ENCODE measurements around the gene PTPN11. TPM values are rescaled to one million over a fixed set of nuclear protein-coding genes. Genes with fewer than 3 reads are reported as not detected.

PTPN11 gene
- 153 and 161 TPM in 2 replicates for total RNA-seq

GRCh38 chr12:112418608-112419296 is at the start of gene PTPN11:
PTPN11 (plus strand) TSS chr12:112418947; CDS start chr12:112419112, 165 bp downstream.

GRCh38 chr12:112381883-112382796 is 36.6 kb upstream of the PTPN11 start, which contains the start of gene HECTD4:
HECTD4 (minus strand) TSS chr12:112382431; CDS start chr12:112382128, 303 bp downstream.

GRCh38 chr12:112409064-112409905 is 9.5 kb upstream of the PTPN11 start, which contains the start of gene RPL6:
RPL6 (minus strand) TSS chr12:112409605; CDS start chr12:112408656, 949 bp downstream.

Other genes with a start within 250 kb of the PTPN11 start
- gene HECTD4, start 36.5 kb upstream of the PTPN11 start, total RNA-seq: 35.9 and 38.0 TPM in 2 replicates
- 1,431 and 1,516 TPM in 2 replicates for gene RPL6, start 9.3 kb upstream of the PTPN11 start, total RNA-seq